GM12892 (cell line): Measurements from ENCODE around the gene GANAB.
"Not testable (repeated sequence)": the region's sequence is repeated elsewhere in the genome, so short reads cannot be mapped to it uniquely, and the experiment has no call there.

Experiments used
- POLR2A ChIP-seq: IDR thresholded peaks from 2 replicates; pipeline ENCODE4 v1.6.1; 2011; ENCODE audit warnings: low read depth, low read length, control low read depth
- POLR2AphosphoS5 ChIP-seq: IDR thresholded peaks from 2 replicates; pipeline ENCODE4 v1.6.1; 2011; ENCODE audit warnings: low read depth, low read length, control low read depth
- TAF1 ChIP-seq: IDR thresholded peaks from 2 replicates; pipeline ENCODE4 v1.6.1; 2011; ENCODE audit warnings: low read depth, mild to moderate bottlenecking, control low read depth, low read length, borderline replicate concordance

DNA sequence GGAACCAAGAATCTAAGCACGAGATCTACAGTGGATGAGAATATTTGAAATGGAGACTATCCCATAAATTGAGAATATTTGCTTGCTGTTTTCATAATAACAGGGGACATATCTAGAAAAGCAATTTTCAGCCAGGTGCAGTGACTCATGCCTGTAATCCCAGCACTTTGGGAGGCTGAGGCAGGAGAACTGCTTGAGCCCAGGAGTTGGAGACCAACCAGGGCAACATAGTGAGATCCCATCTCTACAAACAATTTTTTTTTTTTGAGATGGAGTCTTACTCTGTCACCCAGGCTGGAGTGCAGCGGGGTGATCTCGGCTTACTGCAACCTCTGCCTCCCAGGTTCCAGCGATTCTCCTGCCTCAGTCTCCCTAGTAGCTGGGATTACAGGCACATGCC, 64.7 kb downstream of the GANAB start:
- not testable (repeated sequence) for TF ChIP-seq TAF1, POLR2A, POLR2AphosphoS5
